ENCODE results near the gene ARF6. TPM values are rescaled to one million over a fixed set of nuclear protein-coding genes. Genes with fewer than 3 reads are reported as not detected.

Gene ARF6
- total and polyA plus RNA-seq, 8 donors: 8.9 to 32.4 (median 16.2) TPM

GRCh38 chr14:49923442-49923841 lies 30.6 kb downstream of the ARF6 start:
- FAIRE-seq: no peak
- 89 to 100% methylated on average over 1 of the region's 1 CpG for WGBS, 2 donors

GRCh38 chr14:49923881-49924280 lies 31.0 kb downstream of the ARF6 start:
- no peaks in the 10 kb centered on the region for H3K4me1 ChIP-seq
- no peak overlapping the region for H3K4me3 ChIP-seq
- 69 to 80% methylated on average over 4 of the region's 4 CpGs for WGBS, 2 donors
- DNase-seq (no peak), ATAC-seq (no peak), FAIRE-seq (no peak)
- H3K36me3 ChIP-seq: no peaks in the 10 kb centered on the region
- H3K27me3 ChIP-seq: no peaks in the 10 kb centered on the region
- intact Hi-C loops (cut with DNase I): no loop called here
- no peaks in the 10 kb centered on the region for H3K9me3 ChIP-seq
- no peak overlapping the region for H3K27ac ChIP-seq
- TF ChIP-seq CTCF (IDR thresholded peaks at IDR 0.05): no peak

More at GRCh38 chr14:49923442-49923841, 30.6 kb downstream of the ARF6 start:
- no peak for TF ChIP-seq CTCF (IDR thresholded peaks at IDR 0.05)
- ATAC-seq: no peak
- Histone ChIP-seq H3K4me1 (no peaks in the 10 kb centered on the region), H3K4me3 (no peak overlapping the region), H3K27me3 (no peaks in the 10 kb centered on the region), H3K27ac (no peak overlapping the region), H3K36me3 (no peaks in the 10 kb centered on the region), H3K9me3 (no peaks in the 10 kb centered on the region)
- DNase-seq: no peak
- intact Hi-C loops (cut with DNase I): no loop called here

GRCh38 chr14:49924852-49925251 lies 32.0 kb downstream of the ARF6 start:
- Histone ChIP-seq H3K4me3 (no peak overlapping the region), H3K4me1 (no peaks in the 10 kb centered on the region), H3K27me3 (no peaks in the 10 kb centered on the region), H3K27ac (no peak overlapping the region), H3K36me3 (no peaks in the 10 kb centered on the region), H3K9me3 (no peaks in the 10 kb centered on the region)
- no peak for DNase-seq
- intact Hi-C loops (cut with DNase I): no loop called here
- no peak for FAIRE-seq
- TF ChIP-seq CTCF (IDR thresholded peaks at IDR 0.05): no peak
- 81 to 85% methylated on average over 4 of the region's 4 CpGs for WGBS, 2 donors
- ATAC-seq: no peak

DNA sequence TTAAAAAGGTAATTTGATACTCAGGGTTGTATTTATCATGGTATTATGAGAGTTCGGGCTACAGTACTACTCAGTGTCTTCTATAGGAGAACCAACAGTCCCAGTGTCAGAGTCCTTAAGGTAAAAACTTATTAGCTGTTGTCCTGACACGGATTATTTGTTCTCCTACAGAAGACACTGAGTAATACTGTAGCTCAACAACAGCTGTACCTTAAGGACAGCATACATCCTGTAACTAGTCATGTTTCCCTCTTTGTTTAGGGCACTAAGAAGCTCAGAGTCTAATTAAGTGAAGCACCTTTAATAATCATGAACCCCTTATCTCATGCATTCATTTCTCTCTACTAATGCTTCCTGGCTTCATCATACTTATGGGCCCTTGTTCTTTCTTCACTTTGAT lies 33.9 kb downstream of the ARF6 start:
- ATAC-seq (no peak), DNase-seq (no peak), FAIRE-seq (no peak)
- Histone ChIP-seq H3K4me3 (no peak overlapping the region), H3K4me1 (no peaks in the 10 kb centered on the region), H3K36me3 (no peaks in the 10 kb centered on the region), H3K27me3 (no peaks in the 10 kb centered on the region), H3K9me3 (no peaks in the 10 kb centered on the region), H3K27ac (no peak overlapping the region)
- TF ChIP-seq CTCF (IDR thresholded peaks at IDR 0.05): no peak
- intact Hi-C loops (cut with DNase I): no loop called here
- 83 to 91% methylated on average over 2 of the region's 2 CpGs for WGBS, 2 donors

GRCh38 chr14:49928015-49928414 lies 35.1 kb downstream of the ARF6 start:
- no peaks in the 10 kb centered on the region for H3K36me3 ChIP-seq
- intact Hi-C loops (cut with DNase I): no loop called here
- H3K4me3 ChIP-seq: no peak overlapping the region
- no peaks in the 10 kb centered on the region for H3K9me3 ChIP-seq
- 60 to 64% methylated on average over 2 of the region's 2 CpGs for WGBS, 2 donors
- H3K4me1 ChIP-seq: no peaks in the 10 kb centered on the region
- H3K27me3 ChIP-seq: no peaks in the 10 kb centered on the region
- ATAC-seq (no peak), FAIRE-seq (no peak), DNase-seq (no peak)
- H3K27ac ChIP-seq: no peak overlapping the region
- TF ChIP-seq CTCF (IDR thresholded peaks at IDR 0.05): no peak
